ENCODE measurements around the gene ARMH1.
A peak's percentile ranks its signal among the peaks of the same experiment; 100 is the strongest.

Gene ARMH1

DNA sequence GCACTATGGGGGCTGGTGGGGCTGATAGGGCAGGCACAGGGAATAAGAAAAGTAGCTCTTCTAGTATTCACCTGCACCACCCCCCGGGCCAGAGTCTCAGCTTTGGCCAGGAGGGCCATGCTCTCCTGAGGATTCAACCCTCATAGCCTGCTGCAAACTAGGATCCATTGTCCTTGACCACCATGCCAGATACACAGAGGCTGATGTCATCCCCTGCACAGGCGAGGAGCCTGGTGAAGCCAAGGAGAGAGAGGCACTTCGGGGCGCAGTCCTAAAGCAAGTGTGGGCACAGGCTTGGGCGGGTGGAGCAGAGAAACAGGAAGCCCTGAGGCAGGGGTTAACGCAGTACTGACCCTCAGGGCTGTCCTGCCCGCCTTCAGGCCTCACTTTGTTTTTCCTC lies 29.7 kb upstream of the ARMH1 start:
- DNase-seq = no peak

DNA sequence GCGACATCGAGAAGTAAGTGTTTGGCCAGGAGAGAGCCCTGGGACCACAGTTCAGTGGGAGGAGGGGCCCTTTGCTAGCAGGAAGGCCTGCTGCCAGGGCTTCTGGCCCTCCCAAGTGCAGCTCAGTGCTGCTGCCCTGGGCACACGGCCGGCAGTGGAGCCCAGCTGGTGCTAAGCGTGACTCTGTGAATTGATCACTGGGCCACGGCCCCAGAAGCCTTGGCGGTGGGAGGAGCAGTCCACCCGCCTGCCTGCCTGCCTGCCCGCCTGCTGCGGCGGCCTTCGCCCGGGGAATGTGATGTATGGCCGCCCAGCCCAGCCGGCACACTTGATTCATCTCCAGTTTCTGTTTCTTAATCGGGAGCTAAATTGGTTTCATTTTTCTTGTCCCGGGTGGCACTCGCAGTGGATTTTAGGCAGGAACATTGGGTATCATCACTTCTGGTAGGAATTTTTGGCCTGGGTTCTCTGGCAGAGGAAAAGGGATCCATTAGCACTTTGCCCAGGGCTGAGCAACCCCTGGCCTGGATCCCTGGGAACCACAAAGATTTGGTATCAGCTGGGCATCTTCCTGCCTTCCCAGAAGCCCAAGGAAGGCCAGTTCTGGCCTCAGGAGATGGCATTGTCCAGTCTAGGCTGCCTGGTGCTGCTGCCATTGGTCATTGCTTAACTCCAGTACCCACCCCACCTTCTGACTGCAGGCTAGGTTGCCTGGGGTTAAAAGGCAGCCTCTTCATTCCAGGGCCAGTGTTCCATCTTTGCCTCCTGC lies 28.9 kb upstream of the ARMH1 start:
- no peak for DNase-seq

DNA sequence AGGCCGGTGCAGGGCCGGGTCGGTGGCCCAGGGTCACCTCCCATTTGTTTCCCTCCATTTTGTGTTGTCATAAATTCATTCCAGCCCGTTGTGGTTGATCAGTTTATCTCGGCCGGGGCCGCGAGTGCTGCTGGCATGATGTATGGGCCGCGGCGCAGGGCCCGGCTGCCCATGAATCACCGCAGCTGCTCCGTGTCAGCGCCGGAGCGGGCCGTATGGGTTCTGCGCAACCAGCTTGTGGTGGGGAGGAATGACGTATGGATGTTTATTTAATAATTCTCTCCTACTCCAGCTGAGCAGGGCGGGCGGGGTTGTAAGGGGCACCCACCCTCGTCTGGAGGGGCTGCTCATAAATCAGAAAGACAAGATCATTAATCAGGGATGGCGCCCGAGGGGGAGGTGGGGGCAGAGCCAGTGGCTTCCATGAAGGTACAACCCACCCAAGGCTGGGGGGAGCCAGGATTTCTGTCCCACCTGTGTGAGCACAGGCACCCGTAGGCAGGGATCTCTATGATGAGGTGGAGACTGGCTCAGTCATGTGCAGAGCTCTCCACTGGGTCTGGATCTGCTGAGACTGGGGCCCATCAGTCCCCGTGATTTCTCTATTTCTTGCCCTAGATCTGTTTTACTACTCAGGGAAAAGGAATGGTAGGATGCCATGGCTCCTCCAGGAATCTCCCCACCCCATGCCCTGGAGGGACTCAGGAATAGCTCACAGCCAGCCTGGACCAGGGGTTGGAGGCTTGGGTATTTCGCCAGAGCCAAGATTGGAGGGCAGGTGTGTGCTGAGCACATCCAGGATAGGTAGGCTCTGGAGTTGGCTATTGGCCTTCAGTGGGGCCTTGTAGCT lies 28.0 kb upstream of the ARMH1 start:
- no peak for DNase-seq

DNA sequence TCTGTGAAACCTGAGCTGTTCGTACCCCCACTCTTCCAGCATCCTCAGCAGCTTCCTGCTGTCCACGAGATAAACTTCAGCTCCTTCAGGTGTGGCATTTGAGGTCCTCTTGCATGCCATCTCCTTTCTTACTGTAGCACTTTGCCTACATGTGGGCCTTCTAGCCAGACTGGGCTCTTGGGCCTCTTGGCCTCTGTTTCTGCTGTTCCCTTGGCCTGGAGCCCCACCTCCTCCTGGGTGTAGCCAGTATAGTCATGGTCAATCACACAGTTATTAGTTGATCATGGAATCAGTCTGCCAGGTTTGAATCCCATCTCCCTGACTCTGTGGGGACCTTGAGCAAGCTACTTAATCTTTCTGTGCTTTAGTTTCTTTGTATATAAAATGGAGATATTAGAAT lies 26.6 kb upstream of the ARMH1 start:
- DNase-seq = no peak

DNA sequence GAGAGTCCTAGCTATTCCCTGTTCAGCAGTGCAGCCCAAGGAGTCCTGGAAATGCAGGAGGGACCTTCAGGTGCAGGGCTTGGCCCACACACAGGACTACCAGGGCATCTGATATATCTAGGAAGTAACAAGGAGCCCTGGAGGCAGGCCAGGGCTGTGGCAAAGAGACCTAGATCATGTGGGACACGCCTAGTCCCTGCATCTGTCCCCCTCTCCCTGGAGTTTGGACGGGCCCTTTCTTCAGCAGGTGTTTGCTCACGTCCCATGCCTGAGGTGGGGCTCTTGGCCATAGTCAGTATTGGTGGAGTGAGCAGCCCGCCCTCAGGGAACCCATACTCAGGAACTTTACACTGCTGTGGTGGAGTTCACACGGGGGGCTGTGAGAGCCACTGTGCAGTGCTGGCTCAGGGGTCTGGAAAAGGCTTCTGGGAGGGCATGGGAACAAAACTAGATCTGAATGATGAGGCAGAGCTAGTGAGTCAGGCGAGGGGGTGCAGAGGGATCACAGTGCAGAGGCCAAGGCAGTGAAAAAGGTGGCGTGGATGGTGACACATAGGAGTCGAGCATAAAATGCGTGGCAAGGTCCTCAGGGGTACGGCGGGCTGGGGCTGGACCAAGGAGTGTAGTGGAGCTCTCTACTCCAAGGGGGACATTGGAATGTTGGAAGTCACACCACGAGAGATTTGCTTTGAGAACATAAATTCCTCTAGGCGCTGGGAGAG lies 25.8 kb upstream of the ARMH1 start:
- no peak for DNase-seq

DNA sequence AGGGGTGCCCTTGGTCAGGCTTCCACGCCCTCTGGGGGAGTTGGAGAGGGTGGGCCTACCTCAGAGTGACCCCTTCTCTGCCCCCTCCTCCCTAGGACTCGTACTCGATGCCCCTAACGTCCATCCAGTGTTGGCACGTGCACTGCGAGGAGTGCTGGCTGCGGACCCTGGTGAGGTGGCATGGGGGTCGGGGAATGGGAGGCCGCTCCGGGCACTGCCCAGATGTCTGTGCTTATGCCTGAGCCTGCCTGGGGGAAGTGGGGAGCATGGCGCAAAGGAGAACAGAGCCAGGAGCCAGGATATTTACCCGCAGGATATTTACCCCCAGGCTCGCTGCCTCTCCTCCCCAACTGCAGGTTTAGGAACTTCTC lies 24.7 kb upstream of the ARMH1 start:
- no peak for DNase-seq

DNA sequence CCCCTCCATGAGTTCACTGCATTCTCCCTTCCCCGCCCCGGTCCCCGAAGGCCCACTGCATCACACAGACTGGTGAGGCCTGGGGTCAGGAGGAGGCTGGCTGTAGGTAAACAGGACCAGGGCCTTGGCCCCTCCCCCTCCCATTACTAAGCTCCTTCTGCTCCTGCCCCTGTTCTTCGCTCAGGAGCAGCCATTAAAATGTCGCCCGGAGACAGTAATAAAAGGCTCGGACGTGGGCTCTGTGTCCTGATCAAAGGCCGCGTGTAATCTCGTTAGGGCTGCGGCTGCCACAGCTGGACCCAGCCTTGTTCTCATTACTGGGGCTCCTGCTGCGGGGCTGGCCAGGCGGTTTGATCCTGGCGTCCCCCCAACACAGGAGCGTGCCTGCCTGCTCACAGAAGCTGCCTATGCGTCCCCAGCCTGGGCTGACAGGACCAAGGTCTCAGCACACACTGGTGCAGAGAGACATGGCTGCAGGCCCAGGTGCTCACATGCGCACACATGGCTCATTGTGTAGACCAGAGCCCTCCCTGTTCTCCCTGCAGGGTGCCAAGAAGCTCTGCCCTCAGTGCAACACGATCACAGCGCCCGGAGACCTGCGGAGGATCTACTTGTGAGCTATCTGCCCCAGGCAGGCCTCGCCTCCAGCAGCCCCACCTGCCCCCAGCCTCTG lies 24.2 kb upstream of the ARMH1 start:
- no peak for DNase-seq

DNA sequence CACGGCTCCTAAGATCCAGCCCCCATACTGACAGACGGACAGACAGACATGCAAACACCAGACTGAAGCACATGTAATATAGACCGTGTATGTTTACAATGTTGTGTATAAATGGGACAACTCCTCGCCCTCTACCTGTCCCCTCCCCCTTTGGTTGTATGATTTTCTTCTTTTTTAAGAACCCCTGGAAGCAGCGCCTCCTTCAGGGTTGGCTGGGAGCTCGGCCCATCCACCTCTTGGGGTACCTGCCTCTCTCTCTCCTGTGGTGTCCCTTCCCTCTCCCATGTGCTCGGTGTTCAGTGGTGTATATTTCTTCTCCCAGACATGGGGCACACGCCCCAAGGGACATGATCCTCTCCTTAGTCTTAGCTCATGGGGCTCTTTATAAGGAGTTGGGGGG lies 23.4 kb upstream of the ARMH1 start:
- DNase-seq = no peak

DNA sequence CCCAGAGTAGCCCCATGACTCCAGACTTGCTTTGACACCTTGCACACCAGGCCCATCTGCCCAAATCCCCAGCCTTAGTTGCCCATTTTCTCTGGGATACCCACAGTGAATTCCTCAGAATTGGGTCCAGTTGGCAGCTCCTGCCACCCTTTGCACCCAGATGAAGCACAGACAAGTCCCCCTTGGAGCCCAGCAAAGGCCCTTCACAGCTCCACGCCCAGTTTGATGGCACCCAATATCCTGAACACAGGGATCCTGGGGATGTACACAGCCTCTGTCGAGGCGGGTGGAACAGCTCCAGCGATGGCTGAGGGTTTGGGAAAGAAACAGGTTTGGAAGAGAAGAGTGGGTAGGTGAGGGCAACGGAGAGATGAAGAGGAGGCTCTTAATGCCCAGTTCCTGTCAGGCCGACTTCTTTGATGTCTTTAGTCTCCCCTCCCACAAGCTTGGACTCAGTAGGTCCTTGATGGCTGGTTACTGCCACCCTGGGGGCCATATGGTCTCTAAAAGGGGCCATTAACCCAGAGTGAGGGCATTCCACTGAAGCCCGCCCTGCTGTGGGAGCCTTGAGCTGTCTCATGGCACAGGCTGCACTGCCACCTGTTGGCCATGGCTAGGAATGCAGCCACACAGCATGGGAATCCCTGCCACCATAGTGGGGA lies 21.9 kb upstream of the ARMH1 start:
- peak; percentile 63 for DNase-seq

DNA sequence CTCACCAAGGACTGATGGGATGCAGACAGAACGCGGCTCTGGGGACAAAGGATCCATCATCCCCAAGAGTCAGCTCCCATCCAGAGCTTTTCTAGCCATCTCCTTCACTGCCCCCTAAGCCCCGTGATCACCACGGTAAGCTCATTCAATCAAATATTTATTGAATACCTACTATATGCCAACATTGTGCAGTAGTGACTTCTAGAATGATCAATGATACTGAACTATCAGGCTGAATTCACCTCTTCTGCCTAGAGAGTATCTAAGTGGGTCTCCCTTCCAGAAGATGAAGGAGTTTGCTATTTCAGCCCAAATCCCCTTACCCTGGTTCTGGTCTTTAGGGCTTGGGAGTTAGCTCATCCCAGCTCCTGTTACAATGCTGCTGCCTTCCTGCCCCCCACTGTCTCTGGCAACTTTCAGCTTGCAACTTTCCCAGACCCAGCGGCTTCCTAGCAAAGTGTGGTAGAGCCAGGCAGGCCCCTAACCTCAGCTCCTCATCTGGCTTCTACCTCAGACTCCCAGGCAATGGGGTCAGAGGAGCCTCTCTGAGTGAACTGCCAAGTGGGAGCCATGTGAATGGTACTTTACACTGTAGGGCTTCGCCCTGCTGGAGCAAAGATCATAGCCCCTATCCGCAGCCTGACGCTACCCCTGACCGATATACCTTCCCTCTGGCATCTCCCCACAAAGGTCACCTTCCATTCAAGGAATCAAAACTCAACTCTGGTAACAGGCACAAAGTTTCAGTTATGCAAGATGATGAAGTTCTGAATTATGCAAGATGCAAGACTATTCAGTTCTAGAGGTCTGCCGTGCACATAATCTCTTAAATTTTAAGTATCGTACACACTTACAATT lies 21.2 kb upstream of the ARMH1 start:
- DNase-seq = no peak

DNA sequence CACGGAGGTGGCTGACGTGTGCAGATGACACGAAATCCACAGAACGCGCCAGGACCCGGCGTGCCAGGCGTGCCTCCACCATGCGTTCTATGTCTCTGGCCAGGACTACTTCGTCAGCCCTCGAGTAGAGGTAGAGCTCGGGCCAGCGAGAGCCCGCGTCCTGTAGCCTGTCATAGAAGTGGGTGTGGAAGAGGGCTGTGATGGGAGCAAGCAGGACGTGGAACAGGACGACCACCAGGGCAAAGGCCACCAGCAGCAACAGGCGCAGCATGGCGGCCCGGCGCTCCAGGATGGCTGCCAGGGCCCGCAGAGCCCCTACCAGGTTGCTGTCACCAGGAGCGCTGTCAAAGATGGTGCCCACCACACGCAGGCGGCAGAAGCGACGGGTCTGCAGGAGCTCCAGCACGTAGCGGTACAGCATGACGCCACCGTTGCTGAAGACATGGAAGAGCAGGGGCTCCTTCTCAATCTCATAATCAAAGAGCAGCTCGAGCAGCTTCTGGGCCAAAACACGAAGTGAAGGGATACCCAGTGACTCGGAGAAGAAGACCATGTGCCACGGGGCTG lies 19.8 kb upstream of the ARMH1 start:
- no peak for DNase-seq

DNA sequence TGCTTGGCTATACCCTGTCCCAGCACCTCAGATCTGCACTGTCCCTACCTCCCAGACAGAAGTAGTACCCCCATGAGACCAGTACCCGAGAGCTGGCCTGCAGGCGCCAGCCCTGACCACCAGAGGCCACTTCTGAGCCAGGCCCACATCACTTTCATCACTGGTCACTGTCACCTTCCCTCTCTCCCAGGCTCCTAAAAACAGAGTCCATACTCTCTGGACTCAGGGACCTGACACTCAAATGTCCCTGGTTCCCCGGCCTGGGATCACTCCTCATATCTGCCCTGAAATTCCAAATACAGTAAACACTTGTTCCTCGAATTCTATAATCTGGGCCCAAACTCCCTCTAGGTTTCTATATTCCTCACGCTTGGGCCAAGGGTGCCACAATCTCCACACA lies 18.9 kb upstream of the ARMH1 start:
- peak; percentile 14 for DNase-seq

DNA sequence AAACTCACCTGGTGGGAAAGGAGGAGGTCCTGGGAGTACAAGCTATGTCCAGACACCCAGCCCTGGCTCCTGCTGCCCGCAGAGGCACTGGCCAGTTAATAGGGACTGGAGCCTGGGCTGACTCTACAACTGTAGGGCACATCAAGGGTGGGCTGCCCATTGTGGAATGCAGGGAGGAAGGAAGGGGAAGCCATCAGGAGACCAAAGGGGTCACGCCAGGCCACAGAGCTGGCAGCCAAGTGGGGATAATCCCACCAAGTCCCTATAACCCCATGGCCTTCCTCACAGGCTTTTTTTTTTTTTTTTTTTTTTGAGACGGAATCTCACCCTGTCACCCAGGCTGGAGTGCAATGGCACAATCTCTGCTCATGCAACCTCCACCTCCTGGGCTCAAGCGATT lies 14.9 kb upstream of the ARMH1 start:
- no peak for DNase-seq

DNA sequence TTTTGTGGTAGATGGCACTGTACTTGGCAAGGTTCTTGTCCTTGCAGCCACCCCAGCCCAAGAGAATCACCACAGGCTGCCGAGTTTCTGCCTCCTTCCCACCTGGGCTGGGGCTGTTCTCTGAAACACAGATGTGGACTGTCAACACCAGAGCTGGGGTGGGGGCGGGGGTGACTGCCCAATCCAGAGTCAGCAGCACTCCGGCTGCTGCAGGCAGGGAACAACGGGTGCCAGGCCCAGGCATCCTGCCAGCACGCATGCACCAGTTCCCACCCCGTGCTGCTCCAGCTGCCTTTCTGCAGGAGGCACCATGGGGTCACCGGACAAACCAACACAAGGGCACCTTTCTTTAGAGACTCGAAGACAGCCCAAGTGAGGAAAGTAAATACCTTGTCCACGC lies 14.3 kb upstream of the ARMH1 start:
- no peak for DNase-seq

DNA sequence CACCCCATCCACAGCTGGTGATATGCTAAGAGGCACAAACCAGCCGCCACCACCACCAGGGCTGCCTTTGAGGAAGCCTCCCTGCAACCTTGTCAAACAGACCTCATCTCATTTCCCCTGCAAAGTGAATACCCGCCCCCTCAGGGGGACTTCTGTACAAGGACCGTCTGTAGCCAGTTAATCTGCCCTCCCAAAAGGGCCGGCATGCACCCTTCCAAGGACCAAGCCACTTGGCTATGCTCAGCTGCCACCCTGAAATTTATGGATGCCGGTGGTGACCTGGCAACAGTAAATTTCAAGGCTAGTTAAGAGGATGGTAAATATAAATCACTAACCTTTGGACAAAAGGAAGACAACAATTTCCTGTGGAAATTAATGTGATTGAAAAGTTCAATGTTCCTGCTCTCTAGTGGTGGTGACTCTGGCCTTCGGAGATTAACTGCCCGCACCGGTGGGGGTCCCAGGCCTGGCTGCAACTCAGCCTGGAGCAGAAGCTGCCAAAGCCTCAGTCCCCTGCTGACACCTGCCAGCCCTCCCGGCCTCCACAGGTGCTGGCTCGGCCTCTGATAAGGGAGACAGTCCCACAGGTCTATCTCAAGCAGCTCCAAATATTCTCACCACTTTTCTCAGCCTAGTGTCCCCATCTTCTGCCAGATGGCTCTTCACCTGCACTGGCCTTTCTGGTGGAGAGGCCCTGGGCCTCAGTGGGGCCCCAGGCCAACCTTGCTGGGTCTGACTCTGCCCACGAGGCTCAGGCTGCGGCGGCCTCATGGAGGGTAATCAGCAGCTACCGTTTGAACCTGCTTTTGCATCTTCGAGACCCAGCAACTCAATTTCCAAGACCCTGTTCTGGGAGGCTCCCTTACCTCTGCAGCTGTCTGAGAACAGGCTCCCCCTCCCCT lies 12.5 kb upstream of the ARMH1 start:
- no peak for DNase-seq

DNA sequence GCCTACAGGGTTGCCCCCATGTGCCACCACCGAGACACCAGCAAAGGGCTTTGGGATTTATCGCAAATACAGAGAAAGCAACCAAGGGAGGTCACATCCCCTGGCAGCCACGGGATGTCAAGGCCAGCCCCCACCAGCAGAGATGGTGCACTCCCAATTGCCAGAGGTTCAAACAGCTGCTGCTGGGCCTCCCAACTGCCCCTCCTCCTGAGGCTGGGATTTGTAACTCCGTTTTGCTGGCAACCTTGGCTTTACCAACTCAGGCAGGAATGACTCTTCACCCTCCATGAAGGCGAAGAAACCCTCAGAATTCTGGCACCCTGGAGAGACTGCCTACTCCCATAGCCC lies 11.9 kb upstream of the ARMH1 start:
- DNase-seq = no peak

DNA sequence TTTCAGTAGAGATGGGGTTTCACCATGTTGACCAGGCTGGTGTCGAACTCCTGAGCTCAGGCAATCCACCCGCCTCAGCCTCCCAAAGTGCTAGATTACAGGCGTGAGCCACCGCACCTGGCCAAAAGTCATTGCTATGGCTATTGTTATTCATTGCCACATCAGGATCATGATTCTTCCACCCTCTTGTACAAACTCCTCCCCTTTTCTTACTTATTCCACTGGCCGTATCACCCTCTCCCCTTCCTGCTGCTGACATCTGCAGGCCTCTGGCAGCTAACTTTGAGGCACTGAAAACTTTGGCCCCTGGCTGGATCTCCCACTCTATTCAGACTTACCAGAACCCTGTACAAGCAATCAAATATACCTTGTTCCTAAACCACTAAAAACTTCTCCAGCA lies 11.1 kb upstream of the ARMH1 start:
- DNase-seq = no peak

DNA sequence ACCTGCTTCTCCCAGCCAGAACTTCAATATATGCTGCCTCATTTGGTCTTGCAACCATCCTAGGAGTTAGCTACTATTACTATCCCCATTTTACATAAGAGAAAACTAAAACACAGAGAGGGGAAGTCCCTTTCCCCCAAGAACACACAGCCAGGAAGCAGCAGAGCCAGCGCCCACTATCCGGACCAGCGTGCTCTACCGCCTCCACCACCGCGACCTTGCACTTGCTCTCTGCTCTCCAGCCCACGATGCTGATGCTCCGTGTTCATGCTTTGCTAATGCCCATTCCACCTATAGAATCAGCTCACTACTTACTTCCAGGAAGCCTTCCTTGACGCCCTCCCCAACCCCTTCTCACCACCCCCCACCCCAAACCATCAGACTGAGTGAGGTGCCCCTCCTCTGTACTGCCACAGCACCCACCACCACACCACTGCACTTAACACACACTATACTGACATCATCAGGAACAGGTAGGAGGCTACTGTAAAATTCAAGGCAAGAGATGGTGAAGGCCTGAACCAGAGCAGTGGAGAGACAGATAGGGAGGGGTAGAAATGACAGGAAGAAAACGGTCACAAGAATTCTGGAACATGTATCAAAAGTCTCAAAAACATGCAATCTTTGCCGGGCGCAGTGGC lies 9.7 kb upstream of the ARMH1 start:
- no peak for DNase-seq

DNA sequence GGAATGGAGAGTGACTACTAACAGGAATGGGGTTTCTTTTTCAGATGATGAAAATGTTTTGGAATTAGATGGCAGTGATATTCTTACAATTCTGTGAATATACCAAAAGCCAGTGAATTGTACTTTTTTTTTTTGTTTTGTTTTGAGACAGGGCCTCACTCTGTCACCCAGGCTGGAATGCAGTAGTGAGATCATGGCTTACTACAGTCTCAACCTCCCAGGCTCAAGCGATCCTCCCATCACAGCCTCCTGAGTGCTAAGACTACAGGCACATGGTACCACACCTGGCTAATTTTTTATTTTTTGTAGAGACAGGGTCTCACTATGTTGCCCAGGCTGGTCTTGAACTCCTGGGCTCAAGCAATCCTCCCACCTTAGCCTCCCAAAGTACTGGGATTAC lies 7.8 kb upstream of the ARMH1 start:
- peak; percentile 17 for DNase-seq
